GM19099 (cell line): ENCODE measurements around the gene TREH.

Experiments
- POLR2A ChIP-seq: IDR thresholded peaks from 3 replicates; pipeline ENCODE4 v1.6.1; 2011; ENCODE audit warnings: low read depth; ENCODE audit not compliant: insufficient read length; ENCODE audit errors: extremely low read depth

Gene TREH

GRCh38 chr11:118691926-118692830 is 12.7 kb upstream of the TREH start:
- no peak for TF ChIP-seq POLR2A

DNA sequence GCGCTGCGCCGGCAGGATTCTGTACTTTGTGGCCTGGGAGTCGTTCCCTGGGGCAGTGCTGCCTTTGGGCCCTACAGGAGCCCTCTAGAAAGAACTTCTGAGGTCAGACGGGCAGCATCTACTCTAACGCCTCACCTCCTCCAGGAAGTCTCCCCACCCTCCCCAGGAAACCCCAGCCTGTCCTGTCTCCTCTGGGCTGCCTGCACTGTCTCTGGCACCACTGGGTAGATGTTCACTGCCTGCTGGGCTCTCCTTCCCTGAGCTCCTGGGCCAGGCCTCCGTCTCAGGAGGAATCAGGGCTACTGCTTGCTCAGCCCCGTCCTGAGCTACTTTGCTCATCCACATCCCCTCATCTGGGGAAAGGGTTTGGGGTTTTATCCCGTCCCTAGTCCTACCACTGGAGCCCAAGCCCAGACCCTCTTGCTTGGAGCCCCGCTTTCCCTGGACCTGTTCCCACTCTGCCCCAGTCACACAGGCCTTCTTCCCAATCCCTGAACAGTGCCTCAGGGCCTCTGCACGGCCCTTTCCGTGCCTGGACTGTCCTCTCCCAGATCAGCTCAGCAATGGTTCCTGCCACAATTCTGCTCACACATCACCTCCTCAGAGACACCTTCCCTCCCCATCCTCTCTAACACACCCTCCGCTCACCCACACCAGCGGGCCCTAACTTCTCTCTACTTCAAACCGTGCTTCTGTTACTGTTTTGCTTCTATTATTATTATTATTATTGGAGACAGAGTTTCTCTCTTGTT is 11.3 kb upstream of the TREH start:
- TF ChIP-seq POLR2A, result no peak

DNA sequence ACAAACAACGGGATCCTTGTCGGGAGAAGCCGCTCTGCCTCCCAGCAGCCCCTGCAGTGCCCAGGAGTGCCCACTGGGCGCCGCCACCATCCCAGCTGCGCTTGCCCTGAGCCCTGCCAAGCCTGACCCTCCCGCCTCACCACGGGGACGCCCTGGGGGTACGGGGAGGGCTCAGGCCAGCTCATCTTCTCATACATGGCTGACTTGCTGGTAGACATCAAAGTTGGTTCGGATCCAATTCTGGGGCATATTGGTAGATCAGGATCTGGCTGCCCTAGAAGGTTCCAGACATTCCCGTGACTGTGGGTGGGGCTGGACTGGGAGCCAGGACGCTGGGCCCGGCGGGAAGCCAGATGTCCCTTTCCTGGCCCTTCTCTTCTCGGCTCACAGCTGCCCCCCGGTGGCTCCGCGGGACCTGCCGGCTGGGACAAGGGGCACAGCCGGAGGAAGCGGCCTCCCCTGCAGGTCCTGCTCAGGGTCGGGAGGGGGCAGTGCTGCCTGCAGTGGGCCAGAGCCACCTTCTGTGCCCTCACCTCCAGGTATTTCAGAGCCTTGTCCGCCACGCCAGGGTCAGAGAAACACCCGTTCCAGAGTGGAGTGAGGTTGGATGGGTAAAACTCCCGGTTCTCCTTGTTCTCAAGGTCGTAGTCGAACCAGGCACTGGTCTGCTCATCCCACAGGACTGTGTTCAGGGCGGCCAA is 10.6 kb upstream of the TREH start:
- no peak for TF ChIP-seq POLR2A

- TF ChIP-seq POLR2A, result no peak
Measured at GRCh38 chr11:118689503-118689851, 10.0 kb upstream of the TREH start.

DNA sequence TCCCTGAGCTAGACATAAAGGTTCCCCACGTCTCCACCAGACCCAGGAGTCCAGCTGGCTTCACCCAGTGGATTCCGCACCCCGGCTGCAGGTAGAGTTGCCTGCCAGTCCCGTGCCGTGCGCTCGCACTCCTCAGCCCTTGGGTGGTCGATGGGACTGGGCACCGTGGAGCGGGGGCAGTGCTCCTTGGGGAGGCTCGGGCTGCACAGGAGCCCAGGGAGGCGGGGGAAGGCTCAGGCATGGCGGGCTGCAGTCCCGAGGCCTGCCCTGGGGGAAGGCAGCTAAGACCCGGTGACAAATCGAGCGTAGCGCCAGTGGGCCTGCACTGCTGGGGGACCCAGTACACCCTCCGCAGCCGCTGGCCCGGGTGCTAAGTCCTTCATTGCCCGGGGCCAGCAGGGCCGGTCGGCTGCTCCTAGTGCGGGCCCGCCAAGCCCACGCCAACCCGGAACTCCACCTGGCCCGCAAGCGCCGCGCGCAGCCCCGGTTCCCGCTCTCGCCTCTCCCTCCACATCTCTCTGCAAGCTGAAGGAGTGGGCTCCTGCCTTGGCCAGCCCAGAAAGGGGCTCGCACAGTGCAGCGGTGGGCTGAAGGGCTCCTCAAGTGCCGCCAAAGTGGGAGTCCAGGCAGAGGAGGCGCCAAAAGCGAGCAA is 9.5 kb upstream of the TREH start:
- TF ChIP-seq POLR2A, result no peak

DNA sequence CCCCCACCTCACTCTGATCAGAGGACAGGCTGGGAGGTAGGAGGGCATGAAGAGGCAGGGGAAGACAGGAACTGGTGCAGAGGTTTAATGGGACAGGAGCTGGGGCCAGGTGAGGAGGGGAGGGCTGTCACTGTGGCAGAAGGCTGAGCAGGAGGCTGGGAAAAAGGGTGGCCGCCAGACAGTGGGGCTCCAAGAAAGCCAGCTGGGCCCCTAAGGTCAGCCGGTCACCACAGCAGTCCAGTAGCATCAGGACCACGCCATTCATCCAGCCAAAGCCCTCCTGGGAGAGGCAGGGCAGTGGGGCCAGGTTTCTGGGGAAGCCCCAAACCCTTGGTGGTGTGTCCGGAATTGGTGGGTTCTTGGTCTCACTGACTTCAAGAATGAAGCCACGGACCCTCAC is 8.5 kb upstream of the TREH start:
- TF ChIP-seq POLR2A, result no peak

DNA sequence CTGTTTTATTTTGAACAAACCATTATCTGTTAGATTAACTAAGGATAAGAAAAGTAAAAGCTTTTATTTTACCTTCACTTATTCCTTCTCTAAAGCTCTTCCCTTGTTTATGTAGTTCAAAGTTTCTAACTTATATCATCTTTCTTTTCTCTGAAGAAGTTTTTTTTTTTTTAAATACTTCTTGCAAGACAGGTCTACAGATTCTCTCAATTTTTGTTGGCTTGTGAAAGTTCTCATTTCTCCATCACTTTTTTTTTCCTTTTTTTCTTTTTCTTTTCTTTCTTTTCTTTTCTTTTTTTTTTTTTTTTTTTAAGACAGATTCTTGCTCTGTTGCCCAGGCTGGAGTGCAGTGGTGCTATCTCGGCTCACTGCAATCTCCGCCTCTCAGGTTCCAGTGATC is 4.7 kb upstream of the TREH start:
- no peak for TF ChIP-seq POLR2A

GRCh38 chr11:118682372-118682771 is 2.9 kb upstream of the TREH start:
- TF ChIP-seq POLR2A, result no peak

DNA sequence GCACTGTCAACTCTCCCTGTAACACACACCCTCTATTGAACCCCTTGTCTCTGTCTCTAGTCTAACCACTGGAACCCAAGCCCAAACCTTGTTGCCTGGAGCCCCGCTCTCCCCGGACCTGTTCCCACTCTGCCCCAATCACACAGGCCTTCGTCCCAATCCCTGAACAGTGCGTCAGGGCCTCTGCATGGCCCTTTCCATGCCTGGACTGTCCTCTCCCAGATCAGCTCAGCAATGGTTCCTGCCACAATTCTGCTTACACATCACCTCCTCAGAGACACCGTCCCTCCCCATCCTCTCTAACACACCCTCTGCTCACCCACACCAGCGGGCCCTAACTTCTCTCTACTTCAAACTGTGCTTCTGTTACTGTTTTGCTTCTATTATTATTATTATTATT is 1.5 kb downstream of the TREH start:
- TF ChIP-seq POLR2A, result no peak

GRCh38 chr11:118674082-118674435 is 5.4 kb downstream of the TREH start:
- TF ChIP-seq POLR2A, result no peak

DNA sequence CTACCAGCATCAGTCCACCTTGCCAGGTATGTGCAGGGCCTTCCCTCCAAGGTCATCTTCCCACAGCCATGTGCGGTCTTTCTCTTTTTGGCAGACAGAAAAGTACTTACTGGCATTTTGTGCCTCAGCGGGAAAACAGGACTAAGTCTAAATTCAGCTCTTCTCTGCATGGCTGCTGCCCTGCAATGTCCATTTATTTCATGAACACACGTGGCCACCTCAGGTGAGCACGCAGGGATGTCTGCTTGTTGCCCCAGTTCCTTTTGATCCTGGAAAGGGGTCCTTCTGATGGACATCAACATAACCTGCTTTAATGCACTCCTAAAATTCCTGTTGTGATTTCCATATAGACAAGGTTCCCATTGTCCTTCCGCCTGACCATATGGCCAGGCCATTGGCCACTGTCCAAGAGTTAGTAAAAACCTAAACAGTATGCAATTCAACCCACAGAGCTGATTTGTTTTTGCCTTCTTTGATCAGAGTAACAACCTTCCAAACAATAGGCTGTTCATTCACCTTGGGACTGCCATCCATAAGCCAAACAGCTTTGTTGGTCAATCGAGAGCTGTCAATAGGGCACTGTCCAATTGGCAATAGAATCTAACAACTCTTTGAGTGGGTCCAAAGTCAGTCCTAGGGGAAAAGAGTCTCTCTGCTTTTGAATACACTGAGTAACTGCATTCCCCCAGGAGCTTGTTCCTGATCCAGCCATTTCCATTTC is 5.9 kb downstream of the TREH start:
- no peak for TF ChIP-seq POLR2A

- TF ChIP-seq POLR2A, result no peak
Measured at GRCh38 chr11:118672846-118673245, 6.6 kb downstream of the TREH start.

DNA sequence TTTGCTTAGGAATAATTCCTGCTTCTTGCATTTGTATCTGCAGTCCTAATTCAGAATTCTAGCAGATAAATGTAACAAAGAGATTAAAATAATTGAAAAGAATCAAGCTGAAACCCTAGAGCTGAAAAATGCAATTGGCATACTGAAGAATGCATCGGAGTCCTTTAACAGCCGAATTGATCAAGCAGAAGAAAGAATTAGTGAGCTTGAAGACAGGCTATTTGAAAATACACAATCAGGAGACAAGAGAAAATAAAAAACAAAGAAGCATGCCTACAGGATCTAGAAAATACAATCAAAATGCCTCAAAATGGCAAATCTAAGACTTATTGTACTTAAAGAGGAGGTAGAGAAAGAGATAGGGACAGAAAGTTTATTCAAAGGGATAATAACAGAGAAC is 8.2 kb downstream of the TREH start:
- TF ChIP-seq POLR2A, result no peak

- no peak for TF ChIP-seq POLR2A
Measured at GRCh38 chr11:118670063-118670462, 9.4 kb downstream of the TREH start.
